CD4-positive, alpha-beta T cell treated with Interleukin-1 beta for 1 hour (primary cell): ENCODE measurements around the gene ELOA2.
"Not testable (repeated sequence)": the region's sequence is repeated elsewhere in the genome, so short reads cannot be mapped to it uniquely, and the experiment has no call there.

Experiments
- DNase-seq, 2 donors: peaks; one replicate each; pipeline ENCODE4 v3.0.0-alpha.2; 2020 to 2022

ELOA2 gene

GRCh38 chr18:47019870-47020269, 15.6 kb downstream of the ELOA2 start:
- DNase-seq = not testable (repeated sequence)
